ENCODE measurements around the gene ZFYVE1. TPM values are rescaled to one million over a fixed set of nuclear protein-coding genes. Genes with fewer than 3 reads are reported as not detected.
"Not testable (repeated sequence)": the region's sequence is repeated elsewhere in the genome, so short reads cannot be mapped to it uniquely, and the experiment has no call there.

Gene ZFYVE1
- total RNA-seq, 1 donor from 2014 or later, result 16.5 TPM

DNA sequence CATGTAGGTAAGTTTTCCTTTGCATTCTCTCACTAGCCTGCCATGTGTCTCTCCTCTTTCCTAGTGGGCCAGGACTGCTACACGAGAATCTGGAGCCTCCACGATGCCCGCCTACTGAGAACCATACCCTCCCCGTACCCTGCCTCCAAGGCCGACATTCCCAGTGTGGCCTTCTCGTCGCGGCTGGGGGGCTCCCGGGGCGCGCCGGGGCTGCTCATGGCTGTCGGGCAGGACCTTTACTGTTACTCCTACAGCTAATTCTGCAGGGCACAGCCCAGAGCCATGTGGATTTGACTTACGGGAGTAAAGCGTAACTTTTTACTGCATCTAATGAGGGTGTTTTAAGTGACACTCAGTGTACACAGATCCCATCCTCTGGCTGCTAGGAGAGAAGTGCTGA, 68.4 kb downstream of the ZFYVE1 start:
- Mint-ChIP-seq H3K36me3 (ENCODE audit: low read depth) (peaks cover 88% of the 10 kb centered on the region), H3K27ac (no peak overlapping the region), H3K4me1 (no peaks in the 10 kb centered on the region), H3K27me3 (no peaks in the 10 kb centered on the region), H3K9me3 (no peaks in the 10 kb centered on the region), H3K4me3 (no peak overlapping the region)
- DNase-seq (no peak), ATAC-seq (ENCODE audit: low read depth) (no peak)
- POLR2A ChIA-PET, result no interaction called here
- CTCF ChIA-PET, result no interaction called here
- TF ChIP-seq, protein P1, sequence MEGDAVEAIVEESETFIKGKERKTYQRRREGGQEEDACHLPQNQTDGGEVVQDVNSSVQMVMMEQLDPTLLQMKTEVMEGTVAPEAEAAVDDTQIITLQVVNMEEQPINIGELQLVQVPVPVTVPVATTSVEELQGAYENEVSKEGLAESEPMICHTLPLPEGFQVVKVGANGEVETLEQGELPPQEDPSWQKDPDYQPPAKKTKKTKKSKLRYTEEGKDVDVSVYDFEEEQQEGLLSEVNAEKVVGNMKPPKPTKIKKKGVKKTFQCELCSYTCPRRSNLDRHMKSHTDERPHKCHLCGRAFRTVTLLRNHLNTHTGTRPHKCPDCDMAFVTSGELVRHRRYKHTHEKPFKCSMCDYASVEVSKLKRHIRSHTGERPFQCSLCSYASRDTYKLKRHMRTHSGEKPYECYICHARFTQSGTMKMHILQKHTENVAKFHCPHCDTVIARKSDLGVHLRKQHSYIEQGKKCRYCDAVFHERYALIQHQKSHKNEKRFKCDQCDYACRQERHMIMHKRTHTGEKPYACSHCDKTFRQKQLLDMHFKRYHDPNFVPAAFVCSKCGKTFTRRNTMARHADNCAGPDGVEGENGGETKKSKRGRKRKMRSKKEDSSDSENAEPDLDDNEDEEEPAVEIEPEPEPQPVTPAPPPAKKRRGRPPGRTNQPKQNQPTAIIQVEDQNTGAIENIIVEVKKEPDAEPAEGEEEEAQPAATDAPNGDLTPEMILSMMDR (IDR thresholded peaks at IDR 0.05), result no peak
- intact Hi-C loops (cut with micrococcal nuclease), result no loop called here

DNA sequence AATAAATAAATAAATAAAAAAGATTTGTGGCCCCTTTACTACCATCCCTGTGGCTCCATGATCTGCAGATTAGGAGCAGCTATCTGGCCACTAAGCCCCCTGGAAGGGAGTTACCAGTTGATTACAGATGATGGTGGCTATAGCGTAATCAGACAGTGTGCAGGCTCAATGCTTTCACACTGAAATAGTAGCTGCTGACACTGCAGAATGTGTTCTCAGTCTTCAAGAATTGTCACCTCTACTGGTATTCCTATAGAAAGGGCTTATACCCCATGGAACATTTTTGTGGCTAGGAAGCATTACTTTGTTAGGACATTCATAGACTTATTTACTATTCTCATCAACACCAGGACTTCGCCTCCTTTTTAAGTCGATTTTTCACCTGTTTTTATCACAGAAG, 69.7 kb downstream of the ZFYVE1 start:
- Mint-ChIP-seq H3K36me3 (ENCODE audit: low read depth) (peaks cover 80% of the 10 kb centered on the region), H3K27ac (no peak overlapping the region), H3K9me3 (no peaks in the 10 kb centered on the region), H3K4me1 (no peaks in the 10 kb centered on the region), H3K27me3 (no peaks in the 10 kb centered on the region), H3K4me3 (no peak overlapping the region)
- intact Hi-C loops (cut with micrococcal nuclease), result no loop called here
- ChIA-PET CTCF (no interaction called here), POLR2A (no interaction called here)
- TF ChIP-seq, protein P1 (IDR thresholded peaks at IDR 0.05), result no peak
- DNase-seq, result no peak
- no peak for ATAC-seq (ENCODE audit: low read depth)

DNA sequence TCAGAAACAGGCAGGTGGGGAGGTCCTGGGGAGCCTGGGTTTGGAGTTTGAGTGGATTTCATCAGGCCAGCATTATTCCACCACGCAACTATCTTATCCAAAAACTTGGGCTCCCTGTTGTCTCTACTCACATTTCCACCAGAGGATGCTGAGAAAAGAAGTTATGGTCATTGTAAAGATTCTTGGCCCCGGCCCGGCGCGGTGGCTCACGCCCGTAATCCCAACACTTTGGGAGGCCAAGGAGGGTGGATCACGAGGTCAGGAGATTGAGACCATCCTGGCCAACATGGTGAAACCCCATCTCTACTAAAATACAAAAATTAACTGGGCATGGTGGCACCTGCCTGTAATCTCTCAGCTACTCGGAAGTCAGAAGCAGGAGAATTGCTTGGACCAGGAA, 70.2 kb downstream of the ZFYVE1 start:
- H3K4me1 Mint-ChIP-seq; CTCF ChIA-PET; ATAC-seq (ENCODE audit: low read depth); DNase-seq; H3K9me3 Mint-ChIP-seq; POLR2A ChIA-PET; H3K27ac Mint-ChIP-seq; H3K27me3 Mint-ChIP-seq; intact Hi-C loops (cut with micrococcal nuclease); H3K4me3 Mint-ChIP-seq: not testable (repeated sequence)
- H3K36me3 Mint-ChIP-seq (ENCODE audit: low read depth), result peaks cover 80% of the 10 kb centered on the region

DNA sequence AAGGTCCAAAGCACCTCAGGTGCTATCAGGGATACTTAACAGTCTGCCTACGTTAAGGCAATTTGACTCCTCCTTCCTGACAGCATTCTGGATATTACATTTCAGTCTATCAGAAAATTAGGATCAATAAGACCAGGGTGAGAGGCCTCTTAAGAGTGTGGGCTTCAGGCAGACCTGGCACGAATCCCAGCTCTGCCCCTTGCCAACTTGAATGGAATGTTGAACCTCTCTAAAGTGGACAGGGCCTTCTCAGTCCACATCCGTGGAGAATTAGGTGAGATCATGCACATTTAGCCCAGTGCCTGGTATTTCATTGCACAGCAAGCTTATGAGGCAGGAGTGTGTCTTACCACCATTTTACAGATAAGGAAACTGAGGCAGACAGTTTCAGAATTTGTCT, 74.7 kb downstream of the ZFYVE1 start:
- TF ChIP-seq, protein P1 (IDR thresholded peaks at IDR 0.05), result no peak
- no peaks in the 10 kb centered on the region for H3K4me1 Mint-ChIP-seq
- no peaks in the 10 kb centered on the region for H3K9me3 Mint-ChIP-seq
- ATAC-seq (ENCODE audit: low read depth) (no peak), DNase-seq (no peak)
- intact Hi-C loops (cut with micrococcal nuclease), result no loop called here
- H3K27ac Mint-ChIP-seq, result no peak overlapping the region
- ChIA-PET POLR2A (interaction anchor here (1.2 kb wide), 1 partner anchor 10 kb away, joined by 3 read pairs; no protein-coding TSS in a partner anchor), CTCF (interaction anchor here (5.0 kb wide), 1 partner anchor 437 kb away, joined by 100 read pairs; no protein-coding TSS in a partner anchor)
- H3K27me3 Mint-ChIP-seq, result no peaks in the 10 kb centered on the region
- H3K36me3 Mint-ChIP-seq (ENCODE audit: low read depth), result peaks cover 69% of the 10 kb centered on the region
- no peak overlapping the region for H3K4me3 Mint-ChIP-seq

DNA sequence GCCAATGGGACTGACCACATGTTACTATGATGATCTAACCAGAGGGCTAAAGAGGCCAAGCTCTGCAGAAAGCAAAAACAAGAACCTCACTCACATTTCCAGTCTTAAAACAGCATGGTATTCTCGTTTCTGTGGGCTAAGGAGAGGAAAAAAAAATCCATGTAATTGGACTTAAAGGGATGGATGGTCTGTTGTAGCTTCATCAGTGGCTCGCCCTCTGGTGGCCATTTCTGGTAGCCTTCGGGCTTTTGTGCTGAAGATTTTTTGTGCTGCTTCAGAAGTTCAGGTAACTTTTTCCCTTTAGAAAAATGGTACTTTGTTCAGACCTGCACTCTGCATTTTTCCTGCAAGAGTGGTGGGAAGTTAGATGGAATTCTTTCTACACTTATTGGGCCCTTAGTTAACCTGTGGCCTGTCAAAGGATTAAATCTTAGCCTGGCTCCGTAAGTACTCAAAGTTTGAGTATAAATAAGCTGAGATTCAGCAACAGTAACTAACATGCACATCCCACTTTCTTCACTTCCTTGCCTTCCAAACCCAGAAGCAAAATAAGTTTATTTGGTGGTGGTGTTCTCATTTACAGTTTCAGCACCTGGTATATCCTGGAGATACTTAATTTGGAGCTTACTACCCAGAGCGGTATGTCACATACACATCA, 78.3 kb downstream of the ZFYVE1 start:
- DNase-seq (peak; percentile 48), ATAC-seq (ENCODE audit: low read depth) (peak; percentile 60)
- no peaks in the 10 kb centered on the region for H3K4me1 Mint-ChIP-seq
- peaks cover 67% of the 10 kb centered on the region for H3K36me3 Mint-ChIP-seq (ENCODE audit: low read depth)
- TF ChIP-seq, protein P1 (IDR thresholded peaks at IDR 0.05), result no peak
- H3K9me3 Mint-ChIP-seq, result no peaks in the 10 kb centered on the region
- no peak overlapping the region for H3K4me3 Mint-ChIP-seq
- CTCF ChIA-PET, result interaction anchor here (0.8 to 5.0 kb wide), 11 partner anchors 10 to 461 kb away, joined by 3 to 100 read pairs (median 5); partner anchors contain the start of genes DCAF4 and DPF3
- H3K27me3 Mint-ChIP-seq, result no peaks in the 10 kb centered on the region
- POLR2A ChIA-PET, result interaction anchor here (0.7 to 1.2 kb wide), 3 partner anchors 19 to 431 kb away, joined by 3 read pairs; no protein-coding TSS in a partner anchor
- no peak overlapping the region for H3K27ac Mint-ChIP-seq
- intact Hi-C loops (cut with micrococcal nuclease), result loop anchor here (1.0 kb wide), 3 partner anchors 22 to 431 kb away; partner anchors contain the start of gene DCAF4
